GM19035 (cell line): ENCODE results near the gene RECK.
"Not testable (repeated sequence)": the region's sequence is repeated elsewhere in the genome, so short reads cannot be mapped to it uniquely, and the experiment has no call there.

Source experiments
- ATAC-seq: cut with Tn5 transposase; IDR thresholded peaks from one replicate; pipeline ENCODE4 v1.9.1; 2021; ENCODE audit not compliant: unreplicated experiment

RECK gene

GRCh38 chr9:36109071-36109470, 72.4 kb downstream of the RECK start:
- no peak for ATAC-seq

- no peak for ATAC-seq
Measured at GRCh38 chr9:36110434-36110833, 73.7 kb downstream of the RECK start.

GRCh38 chr9:36112516-36112915, 75.8 kb downstream of the RECK start:
- no peak for ATAC-seq

- no peak for ATAC-seq
Measured at GRCh38 chr9:36113999-36114398, 77.3 kb downstream of the RECK start.

GRCh38 chr9:36116593-36116992, 79.9 kb downstream of the RECK start:
- no peak for ATAC-seq

- no peak for ATAC-seq
Measured at GRCh38 chr9:36118201-36118600, 81.5 kb downstream of the RECK start.

GRCh38 chr9:36118706-36119105, 82.0 kb downstream of the RECK start:
- ATAC-seq, result no peak

GRCh38 chr9:36119476-36119875, 82.8 kb downstream of the RECK start:
- ATAC-seq, result no peak

GRCh38 chr9:36120705-36121104, 84.0 kb downstream of the RECK start:
- ATAC-seq, result no peak

GRCh38 chr9:36121971-36122370, 85.3 kb downstream of the RECK start:
- no peak for ATAC-seq

- ATAC-seq, result no peak
Measured at GRCh38 chr9:36123515-36123914, 86.8 kb downstream of the RECK start.

GRCh38 chr9:36125062-36125855, 88.5 kb downstream of the RECK start:
- no peak for ATAC-seq

- ATAC-seq, result no peak
Measured at GRCh38 chr9:36126016-36126730, 89.5 kb downstream of the RECK start.

GRCh38 chr9:36127652-36128244, 91.0 kb downstream of the RECK start:
- no peak for ATAC-seq

- no peak for ATAC-seq
Measured at GRCh38 chr9:36128349-36128748, 91.6 kb downstream of the RECK start.

GRCh38 chr9:36129139-36129538, 92.4 kb downstream of the RECK start:
- ATAC-seq, result no peak

GRCh38 chr9:36131666-36132065, 95.0 kb downstream of the RECK start:
- not testable (repeated sequence) for ATAC-seq

GRCh38 chr9:36132086-36132485, 95.4 kb downstream of the RECK start:
- ATAC-seq, result no peak

- ATAC-seq, result no peak
Measured at GRCh38 chr9:36134761-36135505, 98.2 kb downstream of the RECK start.

- ATAC-seq, result no peak
Measured at GRCh38 chr9:36135741-36136271, 99.1 kb downstream of the RECK start.

GRCh38 chr9:36136272-36136893, 99.7 kb downstream of the RECK start, which contains the start of gene GLIPR2:
Gene GLIPR2 (plus strand): TSS chr9:36136733. CDS start chr9:36136779, 46 bp downstream.
- ATAC-seq, result peak; percentile 95
